ENCODE data around the gene RASA3. TPM values are rescaled to one million over a fixed set of nuclear protein-coding genes. Genes with fewer than 3 reads are reported as not detected.
"Not testable (repeated sequence)": the region's sequence is repeated elsewhere in the genome, so short reads cannot be mapped to it uniquely, and the experiment has no call there.

The RASA3 gene
- total and polyA plus RNA-seq, 10 of the 15 experiments (the other 5 are each of a cell fraction or from before 2014, with no cell fraction given): 0.79 to 33.9 (median 17.6) TPM

DNA sequence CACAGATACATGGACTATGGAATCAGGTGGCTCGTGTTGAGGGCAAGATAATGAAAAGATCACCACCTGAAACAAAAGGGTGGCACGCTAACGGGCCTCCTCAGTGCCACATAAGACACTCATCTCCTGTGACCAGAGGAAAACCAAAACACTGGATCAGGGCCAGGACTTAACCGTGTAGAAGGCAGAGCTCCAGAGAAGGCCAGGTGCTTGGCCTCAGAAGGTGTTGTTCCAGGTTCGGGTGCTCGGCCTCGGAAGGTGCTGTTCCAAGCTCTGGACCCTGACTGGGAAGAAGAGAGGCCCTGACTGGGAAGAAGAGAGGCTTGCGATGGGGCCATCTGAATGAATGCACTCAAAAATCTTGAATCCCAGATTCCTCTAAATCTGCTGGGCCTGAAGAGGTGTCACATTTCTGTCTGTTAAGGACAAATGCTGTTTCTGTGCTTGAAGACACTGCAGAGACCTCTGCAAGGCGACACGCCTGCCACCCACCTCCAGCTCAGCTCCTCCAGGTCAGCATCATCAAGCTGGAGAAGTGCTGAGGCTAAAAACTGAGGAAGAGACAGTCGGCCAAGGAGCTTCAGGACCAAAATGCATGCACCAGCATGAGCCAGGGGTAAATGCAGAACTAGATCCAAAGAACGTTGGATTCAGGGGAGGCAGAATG lies 2.7 kb upstream of the RASA3 start (continued):
- TF ChIP-seq, protein P1, sequence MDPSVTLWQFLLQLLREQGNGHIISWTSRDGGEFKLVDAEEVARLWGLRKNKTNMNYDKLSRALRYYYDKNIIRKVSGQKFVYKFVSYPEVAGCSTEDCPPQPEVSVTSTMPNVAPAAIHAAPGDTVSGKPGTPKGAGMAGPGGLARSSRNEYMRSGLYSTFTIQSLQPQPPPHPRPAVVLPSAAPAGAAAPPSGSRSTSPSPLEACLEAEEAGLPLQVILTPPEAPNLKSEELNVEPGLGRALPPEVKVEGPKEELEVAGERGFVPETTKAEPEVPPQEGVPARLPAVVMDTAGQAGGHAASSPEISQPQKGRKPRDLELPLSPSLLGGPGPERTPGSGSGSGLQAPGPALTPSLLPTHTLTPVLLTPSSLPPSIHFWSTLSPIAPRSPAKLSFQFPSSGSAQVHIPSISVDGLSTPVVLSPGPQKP (IDR thresholded peaks at IDR 0.05; ENCODE audit: low read depth, low read length): no peak
- TF ChIP-seq TCF7 (IDR thresholded peaks at IDR 0.05; ENCODE audit: borderline replicate concordance) (no peak), IRF4 (IDR thresholded peaks at IDR 0.05; ENCODE audit: low read depth, low read length) (no peak)

DNA sequence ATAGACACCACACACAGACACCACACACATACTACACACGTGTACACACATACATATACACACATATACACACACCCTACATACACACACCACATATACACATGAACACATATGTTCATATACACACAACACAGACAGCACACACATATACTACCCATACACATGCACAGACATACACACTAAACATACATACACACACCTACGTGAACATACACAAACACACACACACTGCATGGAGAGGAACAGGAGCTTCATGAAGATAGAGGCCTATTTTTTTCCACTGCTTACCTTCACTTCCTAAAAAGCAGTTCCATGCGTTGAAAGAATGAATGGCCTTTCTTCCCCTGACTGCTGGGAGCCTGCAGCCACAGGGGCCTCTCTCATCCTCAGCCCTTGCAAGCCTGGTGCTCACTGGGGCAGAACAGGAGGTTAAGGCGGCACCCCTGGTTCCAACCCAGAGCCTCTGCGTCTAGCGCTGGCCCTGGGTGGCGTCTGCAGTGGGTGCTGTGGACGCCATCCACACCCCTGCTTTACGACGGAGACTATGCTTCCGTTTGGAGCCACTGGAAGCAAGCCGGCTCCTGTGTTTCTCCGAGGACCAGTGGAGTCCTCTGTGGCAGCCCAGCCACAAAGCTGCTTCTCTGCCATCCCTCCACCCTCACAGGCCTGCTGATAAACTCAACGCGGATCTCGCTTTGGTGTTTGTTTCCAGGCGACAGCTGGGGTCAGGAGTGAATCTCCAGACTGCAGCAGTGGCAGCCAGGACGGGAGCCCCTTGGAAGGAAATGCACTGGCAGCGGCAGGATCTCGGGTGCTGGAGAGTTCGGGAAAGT lies 1.9 kb upstream of the RASA3 start:
- ChIA-PET SMC1A (ENCODE audit: uncharacterized antibody, unreplicated experiment) (interaction anchor here (1.4 kb wide), 1 partner anchor 11 kb away, joined by 4 read pairs; no protein-coding TSS in a partner anchor), CTCF (no interaction called here), POLR2A (no interaction called here), RAD21 (ENCODE audit: unreplicated experiment) (no interaction called here)
- Histone ChIP-seq H3K4me2 (ENCODE audit: control insufficient read depth, insufficient read depth) (no peak overlapping the region), H4K20me1 (ENCODE audit: control insufficient read depth, insufficient read depth) (no peaks in the 10 kb centered on the region), H3K4me3 (no peak overlapping the region), H3K79me2 (ENCODE audit: control insufficient read depth, insufficient read depth, low read length) (peaks cover 28% of the 10 kb centered on the region), H3K36me3 (ENCODE audit: control insufficient read depth in 2 of 2, insufficient read depth in 2 of 2, low read length in 1 of 2) (no peaks in the 10 kb centered on the region), H3K9ac (ENCODE audit: control insufficient read depth, insufficient read depth, low read length) (no peak overlapping the region), H2AFZ (ENCODE audit: control insufficient read depth, low read depth, low read length) (no peak overlapping the region), H3K27ac (ENCODE audit: control insufficient read depth, insufficient read depth) (no peak overlapping the region), H3K4me1 (ENCODE audit: control insufficient read depth, insufficient read depth, low read length) (peaks cover 14% of the 10 kb centered on the region), H3K27me3 (replicated peaks in 1 of 2; ENCODE audit: control insufficient read depth in 2 of 2, insufficient read depth in 2 of 2, low read length in 1 of 2) (no peaks in the 10 kb centered on the region), H3K9me3 (replicated peaks; ENCODE audit: control insufficient read depth, insufficient read depth, low read length) (no peaks in the 10 kb centered on the region)
- intact Hi-C loops (cut with micrococcal nuclease; ENCODE audit: unreplicated experiment): no loop called here
- DNase-seq (ENCODE audit: low read depth, low spot score) (no peak), ATAC-seq (peak; percentile 18), FAIRE-seq (no peak)
- WGBS (ENCODE audit: insufficient coverage, insufficient replicate concordance, low lambda C conversion rate, missing lambda C conversion rate): 42% methylated on average over 19 of the region's 21 CpGs
- TF ChIP-seq EED (IDR thresholded peaks at IDR 0.05; ENCODE audit: low read depth) (peak; percentile 42), ZNF207 (IDR thresholded peaks at IDR 0.05; ENCODE audit: borderline replicate concordance) (no peak), CBFB (IDR thresholded peaks at IDR 0.05; ENCODE audit: low read depth) (no peak)
- TF ChIP-seq, protein P2, sequence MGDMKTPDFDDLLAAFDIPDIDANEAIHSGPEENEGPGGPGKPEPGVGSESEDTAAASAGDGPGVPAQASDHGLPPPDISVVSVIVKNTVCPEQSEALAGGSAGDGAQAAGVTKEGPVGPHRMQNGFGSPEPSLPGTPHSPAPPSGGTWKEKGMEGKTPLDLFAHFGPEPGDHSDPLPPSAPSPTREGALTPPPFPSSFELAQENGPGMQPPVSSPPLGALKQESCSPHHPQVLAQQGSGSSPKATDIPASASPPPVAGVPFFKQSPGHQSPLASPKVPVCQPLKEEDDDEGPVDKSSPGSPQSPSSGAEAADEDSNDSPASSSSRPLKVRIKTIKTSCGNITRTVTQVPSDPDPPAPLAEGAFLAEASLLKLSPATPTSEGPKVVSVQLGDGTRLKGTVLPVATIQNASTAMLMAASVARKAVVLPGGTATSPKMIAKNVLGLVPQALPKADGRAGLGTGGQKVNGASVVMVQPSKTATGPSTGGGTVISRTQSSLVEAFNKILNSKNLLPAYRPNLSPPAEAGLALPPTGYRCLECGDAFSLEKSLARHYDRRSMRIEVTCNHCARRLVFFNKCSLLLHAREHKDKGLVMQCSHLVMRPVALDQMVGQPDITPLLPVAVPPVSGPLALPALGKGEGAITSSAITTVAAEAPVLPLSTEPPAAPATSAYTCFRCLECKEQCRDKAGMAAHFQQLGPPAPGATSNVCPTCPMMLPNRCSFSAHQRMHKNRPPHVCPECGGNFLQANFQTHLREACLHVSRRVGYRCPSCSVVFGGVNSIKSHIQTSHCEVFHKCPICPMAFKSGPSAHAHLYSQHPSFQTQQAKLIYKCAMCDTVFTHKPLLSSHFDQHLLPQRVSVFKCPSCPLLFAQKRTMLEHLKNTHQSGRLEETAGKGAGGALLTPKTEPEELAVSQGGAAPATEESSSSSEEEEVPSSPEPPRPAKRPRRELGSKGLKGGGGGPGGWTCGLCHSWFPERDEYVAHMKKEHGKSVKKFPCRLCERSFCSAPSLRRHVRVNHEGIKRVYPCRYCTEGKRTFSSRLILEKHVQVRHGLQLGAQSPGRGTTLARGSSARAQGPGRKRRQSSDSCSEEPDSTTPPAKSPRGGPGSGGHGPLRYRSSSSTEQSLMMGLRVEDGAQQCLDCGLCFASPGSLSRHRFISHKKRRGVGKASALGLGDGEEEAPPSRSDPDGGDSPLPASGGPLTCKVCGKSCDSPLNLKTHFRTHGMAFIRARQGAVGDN (IDR thresholded peaks at IDR 0.05): no peak
- in situ Hi-C loops (cut with MboI): no loop called here
- BruUV-seq (replicated peaks): no TSS peak

DNA sequence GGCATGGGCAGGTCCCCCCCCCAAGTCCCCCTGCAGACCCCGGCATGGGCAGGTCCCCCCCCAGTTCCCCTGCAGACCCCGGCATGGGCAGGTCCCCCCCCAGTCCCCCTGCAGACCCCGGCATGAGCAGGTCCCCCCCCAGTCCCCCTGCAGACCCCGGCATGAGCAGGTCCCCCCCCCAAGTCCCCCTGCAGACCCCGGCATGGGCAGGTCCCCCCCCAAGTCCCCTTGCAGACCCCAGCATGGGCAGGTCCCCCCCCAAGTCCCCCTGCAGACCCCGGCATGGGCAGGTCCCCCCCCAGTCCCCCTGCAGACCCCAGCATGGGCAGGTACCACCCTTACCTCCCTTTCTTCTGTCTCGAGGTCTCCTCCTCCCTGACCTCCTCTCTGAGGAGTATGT lies 1.1 kb upstream of the RASA3 start:
- H3K9me3 ChIP-seq (replicated peaks; ENCODE audit: control insufficient read depth, insufficient read depth, low read length); FAIRE-seq; DNase-seq (ENCODE audit: low read depth, low spot score); RAD21 ChIA-PET (ENCODE audit: unreplicated experiment); BruUV-seq (replicated peaks); H3K27ac ChIP-seq (ENCODE audit: control insufficient read depth, insufficient read depth); CTCF ChIA-PET; H4K20me1 ChIP-seq (ENCODE audit: control insufficient read depth, insufficient read depth); H3K27me3 ChIP-seq (replicated peaks in 1 of 2; ENCODE audit: control insufficient read depth in 2 of 2, insufficient read depth in 2 of 2, low read length in 1 of 2); H3K4me3 ChIP-seq; in situ Hi-C loops (cut with MboI); ATAC-seq; intact Hi-C loops (cut with micrococcal nuclease; ENCODE audit: unreplicated experiment); H3K4me2 ChIP-seq (ENCODE audit: control insufficient read depth, insufficient read depth); POLR2A ChIA-PET; SMC1A ChIA-PET (ENCODE audit: uncharacterized antibody, unreplicated experiment); H2AFZ ChIP-seq (ENCODE audit: control insufficient read depth, low read depth, low read length); H3K9ac ChIP-seq (ENCODE audit: control insufficient read depth, insufficient read depth, low read length); H3K36me3 ChIP-seq (ENCODE audit: control insufficient read depth in 2 of 2, insufficient read depth in 2 of 2, low read length in 1 of 2): not testable (repeated sequence)
- WGBS (ENCODE audit: insufficient coverage, insufficient replicate concordance, low lambda C conversion rate, missing lambda C conversion rate): 50% methylated on average over 2 of the region's 7 CpGs
- peaks cover 20% of the 10 kb centered on the region for H3K4me1 ChIP-seq (ENCODE audit: control insufficient read depth, insufficient read depth, low read length)
- H3K79me2 ChIP-seq (ENCODE audit: control insufficient read depth, insufficient read depth, low read length): peaks cover 35% of the 10 kb centered on the region

All from GM12878 (cell line).